ENCODE measurements around the gene IP6K3.

GRCh38 chr6:33688451-33689147 is 58.1 kb downstream of the IP6K3 start:
- no peak for TF ChIP-seq CTCF (IDR thresholded peaks at IDR 0.05; ENCODE audit: low read depth, low read length, poor library complexity, severe bottlenecking)
- no peak for TF ChIP-seq EZH2phosphoT487 (IDR thresholded peaks at IDR 0.05; ENCODE audit: borderline replicate concordance, low read length)

Data from DOHH2 (cell line).